Measurements from ENCODE around the gene ZNF554.

The ZNF554 gene

DNA sequence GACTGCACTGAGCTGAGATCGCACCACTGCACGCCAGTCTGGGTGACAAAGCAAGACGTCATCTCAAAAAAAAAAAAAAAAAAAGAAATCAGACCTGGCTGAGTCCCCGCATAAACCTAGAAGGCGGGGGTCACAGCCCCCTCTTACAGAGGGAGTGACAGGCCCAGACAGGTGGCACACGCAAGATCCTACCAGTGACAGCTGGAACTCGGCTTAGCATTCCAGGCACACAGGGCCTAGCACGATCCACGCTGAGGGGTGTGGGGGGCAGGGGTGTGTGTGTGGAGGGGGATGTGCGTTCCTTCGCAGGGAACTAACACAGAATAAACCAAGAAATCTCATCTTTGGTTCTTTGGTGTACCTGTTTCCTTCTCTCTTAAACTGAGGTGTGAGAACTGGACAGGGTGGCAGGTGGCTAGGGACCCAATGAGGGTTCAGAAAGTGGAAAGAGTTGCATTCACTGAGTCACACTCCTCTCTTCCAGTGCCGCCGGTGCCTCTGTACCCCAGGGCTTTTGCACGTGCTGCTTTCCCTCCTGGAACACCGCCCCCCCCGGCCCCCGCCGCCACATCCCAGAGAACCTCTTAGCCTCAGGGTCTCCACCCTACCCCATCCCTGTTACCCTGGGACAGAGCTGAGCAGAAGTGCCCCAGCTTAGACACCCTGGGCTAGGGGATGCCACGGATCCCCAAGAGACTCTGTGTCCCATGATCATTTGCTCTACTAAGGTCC is 41.5 kb upstream of the ZNF554 start:
- H3K9me3 ChIP-seq (ENCODE audit: insufficient read depth, low read length), result no peaks in the 10 kb centered on the region
- no peak overlapping the region for H2AFZ ChIP-seq (ENCODE audit: low read depth, low read length)
- no peak overlapping the region for H3K4me3 ChIP-seq (ENCODE audit: low read length)
- H3K79me2 ChIP-seq (ENCODE audit: low read length), result peaks cover 95% of the 10 kb centered on the region
- H3K27ac ChIP-seq (ENCODE audit: low read length), result no peak overlapping the region
- no peaks in the 10 kb centered on the region for H3K27me3 ChIP-seq (ENCODE audit: low read depth, low read length)
- H3K4me1 ChIP-seq (ENCODE audit: low read length), result peaks cover 12% of the 10 kb centered on the region
- TF ChIP-seq, protein P1, sequence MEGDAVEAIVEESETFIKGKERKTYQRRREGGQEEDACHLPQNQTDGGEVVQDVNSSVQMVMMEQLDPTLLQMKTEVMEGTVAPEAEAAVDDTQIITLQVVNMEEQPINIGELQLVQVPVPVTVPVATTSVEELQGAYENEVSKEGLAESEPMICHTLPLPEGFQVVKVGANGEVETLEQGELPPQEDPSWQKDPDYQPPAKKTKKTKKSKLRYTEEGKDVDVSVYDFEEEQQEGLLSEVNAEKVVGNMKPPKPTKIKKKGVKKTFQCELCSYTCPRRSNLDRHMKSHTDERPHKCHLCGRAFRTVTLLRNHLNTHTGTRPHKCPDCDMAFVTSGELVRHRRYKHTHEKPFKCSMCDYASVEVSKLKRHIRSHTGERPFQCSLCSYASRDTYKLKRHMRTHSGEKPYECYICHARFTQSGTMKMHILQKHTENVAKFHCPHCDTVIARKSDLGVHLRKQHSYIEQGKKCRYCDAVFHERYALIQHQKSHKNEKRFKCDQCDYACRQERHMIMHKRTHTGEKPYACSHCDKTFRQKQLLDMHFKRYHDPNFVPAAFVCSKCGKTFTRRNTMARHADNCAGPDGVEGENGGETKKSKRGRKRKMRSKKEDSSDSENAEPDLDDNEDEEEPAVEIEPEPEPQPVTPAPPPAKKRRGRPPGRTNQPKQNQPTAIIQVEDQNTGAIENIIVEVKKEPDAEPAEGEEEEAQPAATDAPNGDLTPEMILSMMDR (IDR thresholded peaks at IDR 0.05; ENCODE audit: low read depth, low read length), result no peak
- TF ChIP-seq EZH2phosphoT487 (IDR thresholded peaks at IDR 0.05; ENCODE audit: low read depth), result no peak
- H3K4me2 ChIP-seq (ENCODE audit: low read length), result no peak overlapping the region
- no peak overlapping the region for H3K9ac ChIP-seq (ENCODE audit: low read length)
- H3K36me3 ChIP-seq (replicated peaks; ENCODE audit: low read depth, low read length), result peaks cover 30% of the 10 kb centered on the region
- H4K20me1 ChIP-seq (ENCODE audit: insufficient read depth, low read length), result peaks cover 58% of the 10 kb centered on the region

GRCh38 chr19:2779121-2779740 is 40.4 kb upstream of the ZNF554 start:
- H3K4me1 ChIP-seq (ENCODE audit: low read length), result peaks cover 17% of the 10 kb centered on the region
- H3K4me3 ChIP-seq (ENCODE audit: low read length), result no peak overlapping the region
- H3K9ac ChIP-seq (ENCODE audit: low read length), result no peak overlapping the region
- no peaks in the 10 kb centered on the region for H3K27me3 ChIP-seq (ENCODE audit: low read depth, low read length)
- no peak overlapping the region for H2AFZ ChIP-seq (ENCODE audit: low read depth, low read length)
- H3K27ac ChIP-seq (ENCODE audit: low read length), result no peak overlapping the region
- TF ChIP-seq, protein P1 (IDR thresholded peaks at IDR 0.05; ENCODE audit: low read depth, low read length), result no peak
- TF ChIP-seq EZH2phosphoT487 (IDR thresholded peaks at IDR 0.05; ENCODE audit: low read depth), result no peak
- no peaks in the 10 kb centered on the region for H3K9me3 ChIP-seq (ENCODE audit: insufficient read depth, low read length)
- H3K4me2 ChIP-seq (ENCODE audit: low read length), result no peak overlapping the region
- peaks cover 54% of the 10 kb centered on the region for H4K20me1 ChIP-seq (ENCODE audit: insufficient read depth, low read length)
- H3K36me3 ChIP-seq (replicated peaks; ENCODE audit: low read depth, low read length), result peaks cover 27% of the 10 kb centered on the region
- peaks cover 89% of the 10 kb centered on the region for H3K79me2 ChIP-seq (ENCODE audit: low read length)

DNA sequence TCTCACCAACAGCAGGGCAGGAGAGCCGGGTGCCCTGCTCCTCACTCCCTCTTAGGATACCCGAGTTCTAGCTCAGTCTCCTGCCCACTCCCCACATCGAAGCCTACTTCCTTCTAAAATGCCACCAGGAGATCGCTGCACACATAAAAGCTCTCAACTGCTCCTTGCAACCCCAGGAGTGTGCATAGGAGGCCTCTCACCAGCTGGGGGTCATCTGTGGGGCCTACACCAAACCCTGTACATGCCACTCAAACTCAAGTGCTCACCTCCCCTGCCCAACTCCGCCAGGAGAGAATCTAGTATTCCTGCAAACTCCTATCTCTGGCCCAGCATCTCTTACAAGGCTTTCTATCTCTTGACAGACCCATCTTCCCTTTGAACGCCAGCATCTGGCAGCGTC is 39.4 kb upstream of the ZNF554 start:
- H3K4me2 ChIP-seq (ENCODE audit: low read length), result no peak overlapping the region
- peaks cover 21% of the 10 kb centered on the region for H3K36me3 ChIP-seq (replicated peaks; ENCODE audit: low read depth, low read length)
- no peak overlapping the region for H3K27ac ChIP-seq (ENCODE audit: low read length)
- peaks cover 43% of the 10 kb centered on the region for H4K20me1 ChIP-seq (ENCODE audit: insufficient read depth, low read length)
- H3K79me2 ChIP-seq (ENCODE audit: low read length), result peaks cover 79% of the 10 kb centered on the region
- peaks cover 20% of the 10 kb centered on the region for H3K4me1 ChIP-seq (ENCODE audit: low read length)
- no peak for TF ChIP-seq EZH2phosphoT487 (IDR thresholded peaks at IDR 0.05; ENCODE audit: low read depth)
- TF ChIP-seq, protein P1 (IDR thresholded peaks at IDR 0.05; ENCODE audit: low read depth, low read length), result no peak
- no peak overlapping the region for H3K9ac ChIP-seq (ENCODE audit: low read length)
- no peak overlapping the region for H2AFZ ChIP-seq (ENCODE audit: low read depth, low read length)
- no peaks in the 10 kb centered on the region for H3K9me3 ChIP-seq (ENCODE audit: insufficient read depth, low read length)
- no peaks in the 10 kb centered on the region for H3K27me3 ChIP-seq (ENCODE audit: low read depth, low read length)
- no peak overlapping the region for H3K4me3 ChIP-seq (ENCODE audit: low read length)

- TF ChIP-seq, protein P1 (IDR thresholded peaks at IDR 0.05; ENCODE audit: low read depth, low read length), result no peak
- TF ChIP-seq EZH2phosphoT487 (IDR thresholded peaks at IDR 0.05; ENCODE audit: low read depth), result no peak
- Histone ChIP-seq H3K9me3 (ENCODE audit: insufficient read depth, low read length) (no peaks in the 10 kb centered on the region), H3K9ac (ENCODE audit: low read length) (peak overlapping the region; percentile 91), H3K4me2 (ENCODE audit: low read length) (peak overlapping the region; percentile 90), H2AFZ (ENCODE audit: low read depth, low read length) (no peak overlapping the region), H3K36me3 (replicated peaks; ENCODE audit: low read depth, low read length) (peaks cover 18% of the 10 kb centered on the region), H3K4me1 (ENCODE audit: low read length) (peaks cover 23% of the 10 kb centered on the region), H4K20me1 (ENCODE audit: insufficient read depth, low read length) (peaks cover 28% of the 10 kb centered on the region), H3K79me2 (ENCODE audit: low read length) (peaks cover 79% of the 10 kb centered on the region), H3K27me3 (ENCODE audit: low read depth, low read length) (no peaks in the 10 kb centered on the region), H3K4me3 (ENCODE audit: low read length) (peak overlapping the region; percentile 86), H3K27ac (ENCODE audit: low read length) (peak overlapping the region; percentile 50)
Measured at GRCh38 chr19:2782329-2782935, 37.2 kb upstream of the ZNF554 start.
